Activated CD8-positive, alpha-beta memory T cell treated with anti-CD3 and anti-CD28 coated beads, Interleukin-2, amount 50 U/mL, for 48 hours (primary cell): ENCODE measurements around the gene CAMK1D.
"Not testable (repeated sequence)": the region's sequence is repeated elsewhere in the genome, so short reads cannot be mapped to it uniquely, and the experiment has no call there.

Experiments
- DNase-seq: peaks from one replicate; pipeline ENCODE4 v3.0.0-alpha.2; 2020

CAMK1D gene

DNA sequence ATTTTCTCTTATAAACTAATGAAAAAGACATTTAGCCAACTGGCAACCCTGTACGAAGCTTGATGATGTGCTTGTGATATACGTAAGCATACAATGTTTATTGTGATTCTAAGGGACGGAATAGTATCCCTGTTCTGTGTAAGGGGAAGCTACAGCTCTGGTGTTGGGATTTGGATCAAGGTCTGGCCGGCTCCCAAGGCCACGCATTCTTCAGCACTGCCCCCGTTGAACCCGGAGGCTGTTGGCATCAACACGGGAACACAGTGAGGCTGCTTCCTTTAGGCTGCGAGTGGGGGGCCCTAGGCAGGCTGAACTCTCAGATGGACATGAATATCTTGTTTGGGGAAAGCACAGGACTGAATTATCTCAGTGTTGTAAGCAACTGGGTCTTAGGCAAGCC is 180.6 kb downstream of the CAMK1D start:
- no peak for DNase-seq

DNA sequence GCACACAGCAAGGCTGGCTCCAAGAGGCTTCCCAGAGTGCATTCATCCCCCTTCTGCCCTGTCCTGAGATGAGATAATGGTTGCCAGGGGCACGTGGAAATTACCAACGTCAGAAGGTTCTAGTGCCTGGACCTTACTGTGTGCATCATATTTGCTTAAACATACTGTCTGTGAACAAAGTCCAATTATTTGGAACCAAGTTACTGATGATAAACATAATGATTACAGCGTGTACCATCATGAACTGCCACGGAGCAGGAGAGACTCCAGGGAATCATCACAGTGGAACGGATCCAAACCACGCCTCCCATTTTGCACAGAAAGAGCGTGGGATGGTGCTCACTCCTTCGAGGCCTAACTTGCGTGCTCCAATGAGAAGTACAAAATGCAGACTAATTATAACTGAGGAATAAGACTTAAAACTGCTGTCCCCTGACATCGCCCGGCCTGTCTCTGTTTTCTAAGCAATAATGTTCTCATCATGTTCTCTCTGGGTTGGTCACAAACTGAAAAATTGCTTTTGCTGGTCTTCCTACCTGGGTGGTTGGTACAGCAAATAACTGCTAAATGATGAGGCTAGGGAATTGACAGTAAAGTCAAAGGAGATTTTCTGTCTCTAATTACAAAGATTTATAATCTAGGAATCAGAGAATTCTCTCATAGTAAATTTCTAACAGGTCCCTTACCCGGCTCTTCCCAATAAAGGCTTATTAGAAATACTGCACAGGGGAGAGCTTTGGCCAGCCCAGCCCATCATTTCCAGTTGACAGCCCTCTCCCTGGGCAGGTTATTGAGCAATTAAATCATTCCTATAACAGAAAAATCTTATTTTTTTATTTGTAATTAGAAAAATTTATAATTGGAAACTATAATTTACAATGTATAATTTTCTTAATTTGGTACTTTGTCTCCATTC is 182.2 kb downstream of the CAMK1D start:
- no peak for DNase-seq

DNA sequence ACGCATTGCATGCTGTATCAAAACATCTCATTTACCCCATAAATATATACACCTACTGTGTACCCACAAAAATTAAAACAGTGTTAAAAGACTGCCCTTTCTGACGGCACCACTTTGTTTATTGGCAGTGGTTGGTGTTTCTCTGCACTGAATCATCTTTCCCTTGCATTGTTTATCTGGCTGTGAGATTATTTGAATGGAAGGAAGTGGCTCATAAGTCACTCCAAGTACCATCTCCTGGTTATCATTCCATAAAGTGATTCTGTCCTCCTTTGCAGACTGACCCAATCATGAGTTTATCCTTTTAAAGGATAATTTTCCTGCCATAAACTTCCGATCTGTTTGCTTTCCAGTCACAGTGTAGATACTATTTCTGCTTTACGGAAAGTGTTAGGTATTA is 183.8 kb downstream of the CAMK1D start:
- DNase-seq = no peak

DNA sequence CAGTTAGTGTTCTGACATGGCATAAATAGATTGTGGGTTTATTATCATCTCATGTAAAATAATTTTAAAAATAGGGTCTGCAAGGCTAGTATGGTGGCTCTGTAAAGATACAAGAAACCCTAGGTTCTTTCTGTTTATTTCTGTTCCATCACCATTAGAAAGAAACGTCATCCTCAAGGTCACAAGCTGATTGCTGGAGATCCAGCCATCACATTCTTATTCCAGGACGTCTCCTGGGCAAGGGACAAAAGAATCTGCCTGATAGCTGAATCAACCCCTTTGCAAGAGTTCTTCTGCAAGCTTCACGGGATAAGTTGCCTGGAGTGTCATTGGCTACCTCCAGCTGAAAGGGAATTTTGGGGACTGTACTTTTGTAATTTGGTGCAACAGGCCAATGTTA is 184.4 kb downstream of the CAMK1D start:
- DNase-seq = no peak

DNA sequence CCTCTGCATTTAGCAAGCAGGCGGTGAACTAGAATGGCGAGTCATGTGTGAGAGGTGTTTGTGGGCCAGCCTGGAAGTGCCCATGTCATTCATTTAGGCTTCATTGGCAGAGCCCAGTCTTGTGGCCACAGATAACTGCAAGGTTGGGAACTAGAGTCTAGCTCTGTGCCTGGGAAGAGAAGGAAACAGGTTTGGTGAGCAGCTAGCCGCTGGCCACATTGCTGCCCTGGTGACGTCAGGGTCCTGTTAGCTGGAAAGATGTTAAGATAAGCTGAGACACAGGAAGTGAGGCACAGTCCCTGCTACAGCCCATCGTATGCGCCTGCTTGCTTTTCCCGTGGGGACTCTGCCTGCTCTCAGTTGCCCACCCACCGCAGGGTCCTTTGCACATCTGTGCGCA is 185.5 kb downstream of the CAMK1D start:
- peak; percentile 63 for DNase-seq

DNA sequence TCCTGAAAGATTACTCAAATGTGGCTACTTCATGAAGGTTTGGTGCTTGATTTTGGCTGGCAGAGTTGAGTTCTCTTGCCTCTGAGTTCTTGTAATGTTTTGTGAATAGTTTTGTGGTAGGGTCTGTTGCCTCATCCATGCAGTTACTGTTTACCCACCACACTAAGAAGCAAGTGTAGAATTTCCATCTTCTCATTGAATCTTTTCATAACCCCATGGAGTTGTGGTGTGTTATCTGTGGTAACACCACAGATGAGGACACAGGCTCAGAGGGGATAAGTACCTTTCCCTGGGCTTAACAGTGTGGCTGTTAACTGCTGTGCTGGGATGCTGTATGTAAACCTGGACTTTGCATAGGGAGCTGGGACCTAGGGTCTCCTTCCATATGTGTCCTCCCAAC is 186.3 kb downstream of the CAMK1D start:
- no peak for DNase-seq

DNA sequence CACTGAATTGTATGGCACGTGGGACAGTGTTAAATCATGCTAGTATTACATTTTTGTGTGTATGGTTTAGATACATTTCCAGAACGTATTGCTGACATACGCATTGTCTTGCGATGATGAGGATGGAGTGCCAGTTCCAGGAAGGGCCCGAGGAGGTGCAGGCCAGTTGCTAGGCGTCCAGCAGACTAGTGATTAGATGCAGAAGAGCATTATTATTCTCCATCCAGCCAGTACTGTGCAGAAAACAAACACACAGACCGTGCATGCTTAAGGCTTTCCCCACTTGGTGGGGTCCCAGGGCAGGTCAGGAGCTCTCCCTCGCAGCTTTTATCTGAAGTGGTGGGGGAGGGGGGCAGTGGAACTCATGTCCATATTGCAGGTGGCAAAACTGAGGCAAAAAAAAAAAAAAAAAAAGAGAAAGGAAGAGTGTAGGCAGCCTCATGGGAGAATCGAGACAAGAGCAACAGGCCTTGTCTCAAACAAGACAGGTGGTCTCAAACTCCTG is 189.2 kb downstream of the CAMK1D start:
- DNase-seq = no peak

DNA sequence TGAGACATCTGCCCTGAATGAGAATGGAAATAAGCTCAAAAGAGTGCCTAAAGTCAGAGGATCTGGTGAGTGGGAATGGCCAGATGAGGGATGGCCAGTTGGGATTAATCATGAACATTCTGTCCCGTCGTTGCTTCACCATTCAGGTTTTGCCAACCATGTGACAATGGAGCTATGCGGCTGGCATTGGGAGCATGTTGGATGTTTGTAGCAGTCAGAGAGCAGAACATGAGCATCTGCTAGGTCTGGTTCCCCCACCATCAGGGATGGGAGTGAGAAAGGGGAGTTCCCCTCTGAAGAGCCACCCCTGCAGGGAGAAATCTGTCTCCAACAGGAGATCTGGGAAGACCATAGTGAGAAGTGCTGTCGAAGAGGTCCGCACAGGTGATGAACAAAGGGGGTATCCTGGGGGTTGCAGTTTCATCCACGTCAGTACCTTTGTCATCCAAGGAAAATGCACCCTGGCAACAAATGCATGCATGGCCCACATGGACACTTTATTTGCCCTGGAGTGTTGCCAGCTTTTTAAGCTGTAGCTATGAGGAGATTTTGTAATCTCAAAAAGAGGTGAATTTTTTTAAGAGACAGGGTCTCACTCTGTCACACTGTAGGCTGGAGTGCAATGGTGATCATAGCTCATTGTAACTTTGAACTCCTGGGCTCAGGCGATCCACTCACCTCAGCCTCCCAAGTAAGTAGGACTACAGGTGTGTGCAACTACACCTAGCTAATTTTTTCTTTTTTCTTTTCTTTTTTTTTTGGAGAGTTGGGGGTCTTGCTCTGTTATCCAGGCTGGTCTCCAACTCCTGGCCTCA is 190.2 kb downstream of the CAMK1D start:
- no peak for DNase-seq

DNA sequence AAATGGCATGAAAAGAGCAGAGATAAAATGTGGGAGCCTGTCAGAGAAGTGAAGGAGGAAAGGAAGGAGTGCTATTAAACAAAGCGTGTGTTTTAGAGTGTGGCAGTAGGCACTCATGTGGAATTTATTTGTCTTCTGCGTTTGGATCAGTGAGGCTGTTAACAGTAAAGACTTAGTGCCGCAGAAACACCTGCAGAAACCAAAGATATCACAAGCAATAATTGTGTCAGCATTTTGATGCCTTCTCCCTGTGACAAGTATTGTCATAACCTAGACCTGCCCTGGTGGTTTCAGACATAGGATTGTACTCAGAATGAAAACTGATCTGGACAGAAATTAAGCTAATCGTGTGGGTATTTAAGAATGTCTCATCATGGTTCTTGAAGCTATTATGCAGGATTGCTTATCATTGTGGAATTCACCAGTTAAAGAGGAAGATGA is 191.0 kb downstream of the CAMK1D start:
- DNase-seq = no peak

DNA sequence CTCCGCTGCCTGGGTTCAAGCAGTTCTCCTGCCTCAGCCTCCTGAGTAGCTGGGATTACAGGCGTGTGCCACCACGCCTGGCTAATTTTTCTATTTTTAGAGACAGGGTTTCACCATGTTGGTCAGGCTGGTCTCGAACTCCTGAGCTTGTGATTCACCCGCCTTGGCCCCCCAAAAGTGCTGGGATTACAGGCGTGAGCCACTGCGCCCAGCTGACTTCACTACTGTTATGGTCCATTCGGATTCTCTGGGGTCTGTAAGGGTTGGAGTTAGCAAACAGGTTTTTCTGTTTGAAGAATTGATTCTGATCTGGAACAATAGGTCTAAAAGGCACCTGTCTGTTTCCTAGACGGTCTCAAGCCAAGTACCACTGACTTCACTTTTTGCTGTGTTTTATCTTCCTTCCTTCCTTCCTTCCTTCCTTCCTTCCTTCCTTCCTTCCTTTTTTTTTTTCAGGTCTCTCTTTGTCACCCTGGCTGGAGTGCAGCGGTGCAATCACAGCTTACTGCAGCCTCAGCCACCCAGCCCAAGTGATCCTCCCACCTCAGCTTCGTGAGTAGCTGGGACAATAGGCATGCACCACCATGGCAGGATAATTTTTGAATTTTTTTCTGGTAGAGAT is 192.2 kb downstream of the CAMK1D start:
- no peak for DNase-seq

DNA sequence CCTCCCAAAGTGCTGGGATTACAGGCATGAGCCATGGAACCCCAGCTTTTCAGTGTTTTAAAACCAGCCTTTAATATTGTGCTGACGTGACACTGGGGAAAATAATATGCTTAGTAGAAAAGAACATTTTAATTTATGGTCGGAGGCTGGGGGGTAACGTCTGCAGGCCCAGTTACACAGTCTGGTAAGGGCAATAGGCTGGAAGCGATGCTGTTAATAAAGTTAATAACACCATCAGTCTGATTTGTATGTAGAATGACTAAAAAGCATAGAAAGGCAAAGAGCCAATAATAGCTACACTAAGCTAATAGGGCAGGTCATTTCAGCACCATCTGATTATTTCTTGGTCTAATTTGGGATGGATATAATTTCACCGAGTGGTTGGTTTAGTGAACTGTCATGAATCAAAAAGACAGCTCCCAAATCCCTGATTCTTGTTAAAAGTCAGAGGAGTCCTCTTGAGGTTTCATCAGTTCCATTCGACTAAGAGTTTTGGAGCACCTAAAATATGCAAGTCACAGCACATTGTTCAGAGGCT is 192.9 kb downstream of the CAMK1D start:
- DNase-seq = no peak

DNA sequence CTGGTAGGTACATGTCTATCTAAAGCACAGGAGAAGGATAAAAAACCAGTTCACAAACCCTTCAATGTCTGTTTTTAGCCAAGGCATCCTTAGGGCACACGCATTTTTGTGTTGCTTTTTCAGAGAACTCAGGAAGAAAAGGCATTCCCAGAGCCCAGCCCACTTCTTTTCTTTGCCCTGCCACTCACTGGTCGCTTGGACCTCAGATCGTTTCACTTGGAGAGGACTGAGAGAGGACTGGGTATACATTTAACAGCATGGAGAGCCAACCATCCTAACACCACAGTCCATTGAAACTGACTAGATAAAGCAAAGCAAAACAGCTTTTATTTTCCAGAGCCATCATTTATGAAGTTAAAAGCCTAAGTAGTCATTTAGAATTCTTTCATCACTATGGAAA is 194.2 kb downstream of the CAMK1D start:
- no peak for DNase-seq

DNA sequence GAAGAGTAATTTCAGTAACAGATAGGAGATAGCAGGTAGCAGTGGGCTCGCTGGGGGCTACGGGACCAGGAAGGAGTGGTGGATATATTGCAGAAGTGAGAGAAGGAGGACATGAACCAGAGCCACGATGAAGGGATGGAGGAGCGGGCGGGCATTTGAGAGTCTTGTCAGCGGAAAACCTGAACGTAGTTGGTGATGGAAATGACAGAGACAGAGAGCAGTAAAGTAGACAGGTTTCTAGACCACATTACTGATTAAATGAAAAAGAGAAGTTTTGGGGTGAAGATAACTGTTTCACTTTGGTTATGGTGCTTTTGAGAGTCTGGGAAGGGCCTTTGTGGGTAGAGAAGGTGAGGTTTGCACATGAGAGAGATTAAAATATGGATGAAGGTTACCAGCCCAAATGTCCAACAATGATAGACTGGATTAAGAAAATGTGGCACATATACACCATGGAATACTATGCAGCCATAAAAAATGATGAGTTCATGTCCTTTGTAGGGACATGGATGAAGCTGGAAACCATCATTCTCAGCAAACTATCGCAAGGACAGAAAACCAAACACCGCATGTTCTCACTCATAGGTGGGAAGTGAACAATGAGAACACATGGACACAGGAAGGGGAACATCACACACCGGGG is 196.9 kb downstream of the CAMK1D start:
- DNase-seq = not testable (repeated sequence)

DNA sequence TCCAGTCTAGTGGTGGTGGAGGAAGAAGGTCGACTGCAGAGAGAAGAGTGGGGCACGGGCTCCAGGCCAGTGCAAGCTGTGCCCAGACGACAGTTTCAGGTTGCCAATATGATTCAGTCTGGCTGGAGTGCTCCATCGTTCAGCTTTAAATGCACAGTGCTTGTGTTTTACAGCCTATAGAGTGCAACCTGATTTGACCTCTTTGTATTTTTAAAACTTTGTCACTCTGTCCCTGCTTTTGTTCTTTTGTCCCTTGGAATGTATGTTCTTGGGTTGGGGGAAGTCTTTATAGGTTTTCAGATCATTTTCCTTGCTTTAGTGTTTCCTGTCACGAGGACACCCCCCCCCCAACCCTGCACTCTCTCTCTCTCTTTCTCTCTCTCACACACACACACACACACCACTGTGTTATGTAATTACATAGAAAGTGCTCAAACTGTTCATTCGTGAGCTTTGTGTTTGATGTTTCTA is 198.0 kb downstream of the CAMK1D start:
- no peak for DNase-seq

DNA sequence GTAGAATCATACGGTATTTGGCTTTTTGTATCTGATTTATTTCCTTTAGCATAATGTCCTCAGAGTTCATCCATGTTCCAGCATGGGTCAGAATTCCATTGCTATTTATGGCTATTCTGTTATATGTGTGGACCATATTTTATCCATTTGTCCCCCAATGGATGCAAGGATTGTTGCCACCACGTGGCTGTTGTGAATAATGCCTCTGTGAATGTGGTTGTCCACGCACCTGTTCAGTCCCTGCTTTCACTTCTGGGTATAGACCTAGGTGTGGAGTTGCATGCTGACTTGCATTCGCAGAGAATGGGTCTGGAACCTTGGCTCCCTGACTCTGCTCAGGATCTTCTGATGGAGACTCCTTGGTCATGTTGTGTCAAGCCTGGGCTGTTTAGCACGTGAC is 199.9 kb downstream of the CAMK1D start:
- DNase-seq = no peak

DNA sequence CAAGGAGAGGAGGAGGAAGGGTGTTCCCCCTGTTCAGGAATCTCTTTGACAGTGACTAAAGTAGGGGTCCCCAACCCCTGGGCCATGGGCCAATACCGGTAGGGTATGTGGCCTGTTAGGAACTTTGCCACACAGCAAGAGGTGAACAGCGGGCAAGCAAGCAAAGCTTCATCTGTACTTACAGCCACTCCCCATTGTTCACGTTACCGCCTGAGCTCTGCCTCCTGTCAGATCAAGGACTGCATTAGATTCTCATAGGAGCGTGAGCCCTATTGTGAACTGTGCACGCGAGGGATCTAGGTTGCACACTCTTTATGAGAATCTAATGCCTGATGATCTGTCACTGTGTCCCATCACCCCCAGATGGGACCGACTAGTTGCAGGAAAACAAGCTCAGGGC is 201.6 kb downstream of the CAMK1D start:
- no peak for DNase-seq

DNA sequence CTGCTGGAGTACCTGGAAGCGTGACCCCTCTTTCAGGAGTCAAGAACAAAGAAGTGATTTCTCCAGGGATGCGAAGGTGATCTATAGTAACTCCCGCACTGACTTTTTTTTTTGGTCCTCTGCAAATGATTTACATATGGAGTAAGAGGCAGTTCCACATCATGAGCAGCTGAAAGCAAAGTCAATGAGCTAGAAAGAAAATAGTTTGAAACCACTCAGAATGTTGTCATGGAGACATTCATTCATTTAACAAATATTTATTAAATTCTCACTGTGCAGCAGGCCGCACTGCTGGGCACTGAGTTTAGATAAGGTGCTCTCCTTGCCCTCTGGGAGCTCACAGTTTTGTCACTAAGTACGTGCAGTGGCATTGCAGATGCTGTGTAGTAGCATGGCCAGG is 206.7 kb downstream of the CAMK1D start:
- no peak for DNase-seq

DNA sequence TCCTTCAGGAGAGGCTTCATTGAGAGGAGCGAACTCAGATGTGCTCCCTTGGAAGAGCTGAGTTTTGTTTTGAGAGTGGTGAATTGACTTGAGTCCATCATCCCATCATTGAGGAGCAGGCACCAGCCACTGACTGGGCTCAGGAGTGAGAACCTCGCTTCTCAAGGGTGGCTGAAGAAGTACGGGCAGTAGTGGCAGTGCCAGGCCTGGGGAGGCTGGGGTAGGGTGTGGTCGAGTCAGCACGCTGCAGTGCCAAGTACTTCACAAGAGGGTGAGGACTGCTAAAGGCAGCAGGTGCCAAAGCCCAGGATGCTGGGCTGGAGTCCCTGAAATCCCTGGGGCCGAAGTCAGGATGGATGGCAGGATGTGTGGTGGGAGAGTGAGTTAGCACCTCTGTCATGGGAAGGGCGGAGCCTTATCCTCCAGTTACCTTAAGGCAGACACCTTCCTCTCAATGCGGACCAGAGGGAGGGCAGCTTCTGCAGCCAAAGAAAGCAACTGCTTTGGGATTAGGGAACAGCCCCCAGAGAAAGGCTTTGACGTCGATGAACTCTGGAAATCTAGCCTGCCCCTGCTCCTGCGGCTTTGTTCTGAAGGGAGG is 210.3 kb downstream of the CAMK1D start:
- DNase-seq = no peak

DNA sequence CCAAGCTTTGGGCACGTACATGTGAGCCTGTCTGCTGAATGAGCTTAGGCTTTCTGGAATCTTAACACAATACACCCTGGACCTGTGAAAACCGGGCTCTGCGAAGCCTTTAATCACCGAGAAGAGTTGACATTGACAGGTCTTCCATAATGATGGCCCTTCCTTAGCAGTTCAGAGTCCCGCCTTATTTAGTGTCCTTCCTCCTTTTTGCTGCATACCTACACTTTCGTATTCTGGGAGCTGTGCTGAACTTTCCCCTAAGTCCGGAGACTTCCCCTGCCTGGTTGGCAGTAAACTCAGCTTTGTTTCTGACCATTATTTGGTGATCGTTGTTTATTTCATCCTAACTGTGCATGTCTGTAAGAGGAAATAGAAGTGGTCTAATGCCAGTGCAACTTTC is 212.0 kb downstream of the CAMK1D start:
- no peak for DNase-seq

DNA sequence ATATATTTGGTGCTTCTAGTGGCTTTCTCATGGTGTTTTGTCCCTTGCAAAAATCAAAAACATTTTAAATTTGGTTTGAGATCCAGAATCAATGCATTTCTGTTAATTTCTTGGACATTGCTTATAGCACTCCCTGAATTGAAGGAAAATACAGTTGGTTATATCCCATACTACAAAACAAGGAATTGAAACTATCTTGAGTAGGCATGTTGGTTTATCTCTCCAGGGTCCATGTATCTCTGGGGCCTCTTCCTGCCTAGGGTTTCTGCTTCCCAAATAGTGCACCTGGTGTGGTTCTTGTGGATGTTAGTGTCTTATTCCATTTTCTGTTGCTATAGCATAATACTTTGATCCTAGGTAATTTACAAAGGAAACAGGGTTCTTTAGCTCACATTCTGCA is 212.4 kb downstream of the CAMK1D start:
- no peak for DNase-seq

DNA sequence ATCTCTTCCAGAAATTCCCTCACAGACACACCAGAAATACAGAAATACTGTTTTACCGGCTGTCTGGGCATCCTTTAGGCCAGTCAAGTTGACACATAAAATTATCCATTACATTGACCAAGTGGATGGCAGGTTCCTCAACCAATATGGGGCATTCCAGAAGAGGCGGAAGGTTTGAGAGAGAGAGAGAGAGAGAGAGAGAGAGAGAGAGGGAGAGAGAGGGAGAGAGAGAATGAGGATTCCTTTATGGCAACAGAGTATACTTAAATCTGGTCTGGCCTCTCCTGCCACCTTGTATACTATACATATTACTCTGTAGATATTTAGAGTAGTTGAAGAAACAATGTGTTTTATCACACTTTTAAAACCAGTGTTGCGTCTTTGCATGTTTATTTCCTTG is 214.1 kb downstream of the CAMK1D start:
- DNase-seq = no peak

DNA sequence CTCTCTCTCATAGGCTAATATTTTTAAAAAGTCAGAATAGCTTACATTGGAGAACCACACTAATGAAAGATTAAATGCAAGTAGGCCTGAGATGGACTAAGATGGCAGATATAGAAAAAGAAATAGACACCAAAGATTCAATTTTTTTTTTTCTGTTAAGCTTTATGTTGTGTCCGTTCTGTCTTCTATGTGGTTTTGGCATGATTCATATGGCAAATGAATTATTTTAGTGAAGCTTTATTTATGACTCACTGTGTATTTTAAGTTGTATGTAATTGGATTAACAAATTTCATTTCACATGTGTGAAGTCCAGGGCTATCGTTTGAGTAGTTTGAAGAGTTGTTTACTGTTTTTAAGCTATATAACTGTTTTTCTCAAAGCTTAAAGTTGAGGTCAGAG is 214.8 kb downstream of the CAMK1D start:
- no peak for DNase-seq
